Measurements from ENCODE around the gene ATP6V1G1.
"Not testable (repeated sequence)": the region's sequence is repeated elsewhere in the genome, so short reads cannot be mapped to it uniquely, and the experiment has no call there.

Gene ATP6V1G1

GRCh38 chr9:114587345-114588202 is at the start of gene ATP6V1G1:
Gene ATP6V1G1 (plus strand): TSS chr9:114587769. CDS start chr9:114587839, 70 bp downstream.
- peak; percentile 95 for DNase-seq (ENCODE audit: low read depth)

GRCh38 chr9:114538241-114538640 is 49.3 kb upstream of the ATP6V1G1 start:
- DNase-seq (ENCODE audit: low read depth): no peak

- DNase-seq (ENCODE audit: low read depth): no peak
Measured at GRCh38 chr9:114539701-114540380, 47.7 kb upstream of the ATP6V1G1 start.

GRCh38 chr9:114545055-114545454 is 42.5 kb upstream of the ATP6V1G1 start:
- DNase-seq (ENCODE audit: low read depth): no peak

- DNase-seq (ENCODE audit: low read depth): no peak
Measured at GRCh38 chr9:114546851-114547250, 40.7 kb upstream of the ATP6V1G1 start.

GRCh38 chr9:114549697-114550330 is 37.8 kb upstream of the ATP6V1G1 start:
- DNase-seq (ENCODE audit: low read depth): peak; percentile 51

- peak; percentile 95 for DNase-seq (ENCODE audit: low read depth)
Measured at GRCh38 chr9:114551750-114552685, 35.6 kb upstream of the ATP6V1G1 start.

- DNase-seq (ENCODE audit: low read depth): no peak
Measured at GRCh38 chr9:114552706-114553105, 34.9 kb upstream of the ATP6V1G1 start.

GRCh38 chr9:114553202-114553601 is 34.4 kb upstream of the ATP6V1G1 start:
- no peak for DNase-seq (ENCODE audit: low read depth)

- no peak for DNase-seq (ENCODE audit: low read depth)
Measured at GRCh38 chr9:114555696-114556095, 31.9 kb upstream of the ATP6V1G1 start.

- DNase-seq (ENCODE audit: low read depth): no peak
Measured at GRCh38 chr9:114558027-114558675, 29.4 kb upstream of the ATP6V1G1 start.

- DNase-seq (ENCODE audit: low read depth): no peak
Measured at GRCh38 chr9:114559830-114560513, 27.6 kb upstream of the ATP6V1G1 start.

GRCh38 chr9:114560956-114561355 is 26.6 kb upstream of the ATP6V1G1 start:
- no peak for DNase-seq (ENCODE audit: low read depth)

GRCh38 chr9:114561771-114562170 is 25.8 kb upstream of the ATP6V1G1 start:
- DNase-seq (ENCODE audit: low read depth): no peak

- no peak for DNase-seq (ENCODE audit: low read depth)
Measured at GRCh38 chr9:114565204-114565603, 22.4 kb upstream of the ATP6V1G1 start.

GRCh38 chr9:114570742-114571141 is 16.8 kb upstream of the ATP6V1G1 start:
- no peak for DNase-seq (ENCODE audit: low read depth)

GRCh38 chr9:114571391-114571790 is 16.2 kb upstream of the ATP6V1G1 start:
- DNase-seq (ENCODE audit: low read depth): no peak

GRCh38 chr9:114572199-114572598 is 15.4 kb upstream of the ATP6V1G1 start:
- DNase-seq (ENCODE audit: low read depth): no peak

- DNase-seq (ENCODE audit: low read depth): no peak
Measured at GRCh38 chr9:114574438-114574837, 13.1 kb upstream of the ATP6V1G1 start.

GRCh38 chr9:114576779-114577178 is 10.8 kb upstream of the ATP6V1G1 start:
- DNase-seq (ENCODE audit: low read depth): not testable (repeated sequence)

- DNase-seq (ENCODE audit: low read depth): not testable (repeated sequence)
Measured at GRCh38 chr9:114578134-114578533, 9.4 kb upstream of the ATP6V1G1 start.
